ENCODE data around the gene AP3S2.

Gene AP3S2

GRCh38 chr15:89810837-89811236 is 83.0 kb downstream of the AP3S2 start:
- Histone ChIP-seq H3K4me2 (ENCODE audit: low read length) (no peak overlapping the region), H3K27ac (no peak overlapping the region), H3K79me2 (no peaks in the 10 kb centered on the region), H3K4me3 (ENCODE audit: low read depth, low read length) (no peak overlapping the region), H3K9me3 (ENCODE audit: control insufficient read depth, low read length) (no peaks in the 10 kb centered on the region), H3K36me3 (ENCODE audit: control insufficient read depth, insufficient read depth, low read length) (no peaks in the 10 kb centered on the region), H3K27me3 (ENCODE audit: control insufficient read depth, insufficient read depth, low read length) (no peaks in the 10 kb centered on the region), H3K4me1 (no peaks in the 10 kb centered on the region), H3K9ac (no peak overlapping the region), H2AFZ (no peak overlapping the region)
- TF ChIP-seq CTCF (IDR thresholded peaks at IDR 0.05), result no peak

- Histone ChIP-seq H3K4me1 (no peaks in the 10 kb centered on the region), H3K4me2 (ENCODE audit: low read length) (no peak overlapping the region), H2AFZ (no peak overlapping the region), H3K27ac (no peak overlapping the region), H3K9me3 (ENCODE audit: control insufficient read depth, low read length) (no peaks in the 10 kb centered on the region), H3K36me3 (ENCODE audit: control insufficient read depth, insufficient read depth, low read length) (no peaks in the 10 kb centered on the region), H3K27me3 (ENCODE audit: control insufficient read depth, insufficient read depth, low read length) (no peaks in the 10 kb centered on the region), H3K79me2 (no peaks in the 10 kb centered on the region), H3K9ac (no peak overlapping the region), H3K4me3 (ENCODE audit: low read depth, low read length) (no peak overlapping the region)
- no peak for TF ChIP-seq CTCF (IDR thresholded peaks at IDR 0.05)
These were observed 84.0 kb downstream of the AP3S2 start for GRCh38 chr15:89809787-89810148.

- H3K36me3 ChIP-seq (ENCODE audit: control insufficient read depth, insufficient read depth, low read length), result no peaks in the 10 kb centered on the region
- H3K9me3 ChIP-seq (ENCODE audit: control insufficient read depth, low read length), result no peaks in the 10 kb centered on the region
- H3K4me3 ChIP-seq (ENCODE audit: low read depth, low read length), result no peak overlapping the region
- H3K4me1 ChIP-seq, result no peaks in the 10 kb centered on the region
- H3K79me2 ChIP-seq, result no peaks in the 10 kb centered on the region
- no peaks in the 10 kb centered on the region for H3K27me3 ChIP-seq (ENCODE audit: control insufficient read depth, insufficient read depth, low read length)
- no peak overlapping the region for H3K4me2 ChIP-seq (ENCODE audit: low read length)
- H3K27ac ChIP-seq, result no peak overlapping the region
- no peak overlapping the region for H2AFZ ChIP-seq
- no peak overlapping the region for H3K9ac ChIP-seq
- no peak for TF ChIP-seq CTCF (IDR thresholded peaks at IDR 0.05)
These were observed 84.6 kb downstream of the AP3S2 start for GRCh38 chr15:89809093-89809786.

GRCh38 chr15:89808160-89808870 is 85.5 kb downstream of the AP3S2 start:
- H3K79me2 ChIP-seq, result no peaks in the 10 kb centered on the region

More at GRCh38 chr15:89808160-89808870, 85.5 kb downstream of the AP3S2 start:
- Histone ChIP-seq H3K27me3 (ENCODE audit: control insufficient read depth, insufficient read depth, low read length) (no peaks in the 10 kb centered on the region), H3K27ac (no peak overlapping the region), H3K36me3 (ENCODE audit: control insufficient read depth, insufficient read depth, low read length) (no peaks in the 10 kb centered on the region), H3K4me2 (ENCODE audit: low read length) (no peak overlapping the region), H3K9ac (no peak overlapping the region), H2AFZ (no peak overlapping the region), H3K4me1 (no peaks in the 10 kb centered on the region), H3K4me3 (ENCODE audit: low read depth, low read length) (no peak overlapping the region), H3K9me3 (ENCODE audit: control insufficient read depth, low read length) (no peaks in the 10 kb centered on the region)
- TF ChIP-seq CTCF (IDR thresholded peaks at IDR 0.05), result no peak

All from parathyroid adenoma (tissue), 2 donors.